ENCODE results near the gene LLCFC1.

DNA sequence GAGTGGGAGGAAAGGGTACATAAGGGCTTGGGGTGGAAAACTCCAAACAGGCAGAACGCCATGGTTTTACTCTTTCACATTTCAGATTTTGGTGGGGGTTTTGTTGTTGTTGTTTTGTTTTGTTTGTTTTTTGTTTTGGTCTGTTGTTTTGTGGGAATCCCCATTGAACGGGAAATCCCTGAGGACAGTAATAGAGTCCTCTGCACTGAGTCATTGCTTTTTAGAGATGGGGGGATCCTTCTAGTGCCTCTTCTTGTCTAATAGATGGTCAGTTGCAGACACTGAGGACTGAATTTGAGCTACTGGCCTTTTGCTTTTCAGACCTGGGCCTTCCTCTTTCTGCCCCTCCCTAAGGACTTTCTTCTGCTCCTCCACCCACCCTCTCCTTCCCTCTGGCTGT, 25.7 kb upstream of the LLCFC1 start:
- TF ChIP-seq CTCF (conservative IDR thresholded peaks at IDR 0.05; ENCODE audit: low read length): no peak
- TF ChIP-seq EZH2phosphoT487 (IDR thresholded peaks at IDR 0.05; ENCODE audit: borderline replicate concordance, low read depth, low read length): no peak

All from OCI-LY7 (cell line).